Ovary (tissue), 9 donors: ENCODE results near the gene ADCY10. TPM values are rescaled to one million over a fixed set of nuclear protein-coding genes. Genes with fewer than 3 reads are reported as not detected.

ENCODE experiments used
- DNase-seq, 5 donors: peaks; one replicate each; pipeline ENCODE4 v3.0.0-alpha.2; 2019 to 2020
- H3K27ac ChIP-seq, 2 donors: fragments of 200-600 bp; one replicate each; pipeline versions ENCODE4 v1.5.1 to v1.8.0; 2019 to 2022
- H3K27me3 ChIP-seq: fragments of 200-600 bp; one replicate; pipeline ENCODE4 v1.8.0; 2022
- H3K36me3 ChIP-seq: fragments of 200-600 bp; sonication (generic); one replicate; pipeline ENCODE4 v1.5.1; 2019
- H3K4me1 ChIP-seq: one replicate; pipeline ENCODE4 v1.8.1; 2013; ENCODE audit warnings: mild to moderate bottlenecking, moderate library complexity; ENCODE audit not compliant: insufficient read depth
- H3K4me3 ChIP-seq: fragments of 200-600 bp; sonication (generic); one replicate; pipeline ENCODE4 v1.5.1; 2017
- H3K9me3 ChIP-seq, 2 donors: fragments of 200-600 bp in 1 of 2; sonication (generic) in 1 of 2; one replicate each; pipeline versions ENCODE4 v1.5.1 to v1.8.1; 2013 to 2019; ENCODE audit warnings: mild to moderate bottlenecking in 1 of 2, moderate library complexity in 1 of 2
- CTCF ChIP-seq, 3 donors: fragments of 450-650 bp in 2 of 3; fragments of 200-600 bp in 1 of 3; IDR thresholded peaks; one replicate each; pipeline versions ENCODE4 v1.5.1 to v1.8.0; 2016 to 2022; ENCODE audit warnings: antibody characterized with exemption in 3 of 3, mild to moderate bottlenecking in 1 of 3
- EP300 ChIP-seq: sonication (generic); formaldehyde crosslinking; IDR thresholded peaks from one replicate; pipeline ENCODE4 v1.6.1; 2017; ENCODE audit warnings: antibody characterized with exemption
- POLR2A ChIP-seq: fragments of 450-650 bp; IDR thresholded peaks from one replicate; pipeline ENCODE4 v1.6.1; 2017; ENCODE audit warnings: antibody characterized with exemption, mild to moderate bottlenecking, moderate library complexity
- WGBS, 3 donors: extraction: QIAGEN DNeasy Blood & Tissue Kit in 1 of 3; methylation state at CpG; one replicate each; pipeline versions ENCODE4 v1.1.5 to v1.1.7; 2013 to 2017; 5-methylcytosine and 5-hydroxymethylcytosine counted together
- intact Hi-C, 4 donors: fragments of 100-400 bp; cut with DNase I; formaldehyde crosslinking; loops; one replicate each; pipeline versions ENCODE4 v1.11.0 to v1.15.1; 2022 to 2023
- polyA plus RNA-seq, 2 donors: library from polyadenylated mRNA; stranded (reverse); fragments of 200-250 nt in 1 of 2; fragments of 350-450 nt in 1 of 2; fragmentation: Illumina TruSeq in 1 of 2; extraction: RNeasy Lipid Tissue Mini Kit (QIAGEN cat#74804) in 1 of 2; gene quantifications; one replicate each; pipeline ENCODE4 v1.2.3, GENCODE V29; 2013 to 2014
- total RNA-seq, 7 donors: library from RNA; depleted of rRNA in 2 of 7; stranded (reverse); fragments of >200 nt in 2 of 7; fragmentation: NEBNext Ultra II Directional in 3 of 7; extraction: Animal tissue kit (Norgen Biotek cat#: 25700) in 3 of 7; gene quantifications; one replicate each; pipeline versions ENCODE4 v1.1.0 to v1.2.4, GENCODE V29; 2016 to 2023
- donor health status: DM: no; HTN: no; CAD: no; lungs with moderate emphysema.
- donor health status: DM: no; HTN: no; CAD: no.
- donor health status: Bipolar disorder and iron deficiency.
- donor health status: DM: yes; HTN: yes; CAD: no.
- donor health status: DM: no; HTN: no; CAD: no.
- donor health status: DM: yes; HTN: yes; CAD: no.

ADCY10 gene
- total and polyA plus RNA-seq, 9 donors, result 0.05 to 0.23 (median 0.08) TPM; not detected in 3

GRCh38 chr1:167784876-167785550 is 128.9 kb downstream of the ADCY10 start:
- TF ChIP-seq POLR2A (no peak), CTCF (IDR thresholded peaks at IDR 0.05) (no peak), EP300 (no peak)
- no peak for DNase-seq
- H3K9me3 ChIP-seq, result no peaks in the 10 kb centered on the region
- no peak overlapping the region for H3K27ac ChIP-seq
- WGBS, 3 donors, result 95 to 98% (median 96%) methylated on average over 3 of the region's 3 CpGs
- H3K36me3 ChIP-seq, result no peaks in the 10 kb centered on the region
- no peaks in the 10 kb centered on the region for H3K4me1 ChIP-seq
- no peak overlapping the region for H3K4me3 ChIP-seq
- intact Hi-C loops, result no loop called here
- H3K27me3 ChIP-seq, result no peaks in the 10 kb centered on the region

- H3K4me3 ChIP-seq, result no peak overlapping the region
- no peaks in the 10 kb centered on the region for H3K27me3 ChIP-seq
- H3K9me3 ChIP-seq, result no peaks in the 10 kb centered on the region
- no peaks in the 10 kb centered on the region for H3K36me3 ChIP-seq
- no peak overlapping the region for H3K27ac ChIP-seq
- no peaks in the 10 kb centered on the region for H3K4me1 ChIP-seq
- 91 to 98% (median 96%) methylated on average over 1 of the region's 1 CpG for WGBS, 3 donors
- intact Hi-C loops, result no loop called here
- TF ChIP-seq POLR2A (no peak), EP300 (no peak), CTCF (IDR thresholded peaks at IDR 0.05) (no peak)
- DNase-seq, result no peak
Observed at GRCh38 chr1:167782946-167783345, 131.0 kb downstream of the ADCY10 start.

- Histone ChIP-seq H3K27me3 (no peaks in the 10 kb centered on the region), H3K9me3 (no peaks in the 10 kb centered on the region), H3K4me1 (no peaks in the 10 kb centered on the region), H3K27ac (no peak overlapping the region), H3K4me3 (no peak overlapping the region), H3K36me3 (no peaks in the 10 kb centered on the region)
- TF ChIP-seq EP300 (no peak), POLR2A (no peak), CTCF (IDR thresholded peaks at IDR 0.05) (no peak)
- intact Hi-C loops, result no loop called here
- 97 to 98% (median 98%) methylated on average over 2 of the region's 2 CpGs for WGBS, 3 donors
- no peak for DNase-seq
Observed at GRCh38 chr1:167781558-167781957, 132.4 kb downstream of the ADCY10 start.

- DNase-seq, result no peak
- TF ChIP-seq POLR2A (no peak), EP300 (no peak)
- H3K4me1 ChIP-seq, result no peaks in the 10 kb centered on the region
- intact Hi-C loops, result no loop called here
- 94 to 96% (median 96%) methylated on average over 5 of the region's 5 CpGs for WGBS, 3 donors
- H3K9me3 ChIP-seq, result no peaks in the 10 kb centered on the region
- H3K27ac ChIP-seq, result no peak overlapping the region
- H3K4me3 ChIP-seq, result no peak overlapping the region
- H3K36me3 ChIP-seq, result no peaks in the 10 kb centered on the region
- no peaks in the 10 kb centered on the region for H3K27me3 ChIP-seq
Observed at GRCh38 chr1:167777269-167777650, 136.7 kb downstream of the ADCY10 start.

GRCh38 chr1:167776616-167777268 is 137.2 kb downstream of the ADCY10 start:
- no peak for DNase-seq
- H3K36me3 ChIP-seq, result no peaks in the 10 kb centered on the region
- H3K27ac ChIP-seq, result no peak overlapping the region
- 96 to 100% (median 100%) methylated on average over 1 of the region's 1 CpG for WGBS, 3 donors
- H3K27me3 ChIP-seq, result no peaks in the 10 kb centered on the region
- TF ChIP-seq POLR2A, result no peak
- no peak for TF ChIP-seq EP300
- TF ChIP-seq CTCF (IDR thresholded peaks at IDR 0.05), result no peak
- no peaks in the 10 kb centered on the region for H3K9me3 ChIP-seq
- H3K4me3 ChIP-seq, result no peak overlapping the region
- intact Hi-C loops, result no loop called here
- H3K4me1 ChIP-seq, result no peaks in the 10 kb centered on the region
